GM12864 (cell line): ENCODE measurements around the gene SYT15.

Experiments used
- DNase-seq: peaks from one replicate; pipeline ENCODE4 v3.0.0-alpha.2; 2011; ENCODE audit warnings: low read depth
- H3K4me3 ChIP-seq: 2 replicates; pipeline ENCODE4 v1.5.1; 2011; ENCODE audit warnings: mild to moderate bottlenecking, low read depth, low read length, control low read depth
- CTCF ChIP-seq: IDR thresholded peaks from 2 replicates; pipeline ENCODE4 v1.5.1; 2011; ENCODE audit warnings: low read depth, mild to moderate bottlenecking, moderate library complexity, low read length, control low read depth, inconsistent platforms; ENCODE audit errors: missing control alignments

Gene SYT15

DNA sequence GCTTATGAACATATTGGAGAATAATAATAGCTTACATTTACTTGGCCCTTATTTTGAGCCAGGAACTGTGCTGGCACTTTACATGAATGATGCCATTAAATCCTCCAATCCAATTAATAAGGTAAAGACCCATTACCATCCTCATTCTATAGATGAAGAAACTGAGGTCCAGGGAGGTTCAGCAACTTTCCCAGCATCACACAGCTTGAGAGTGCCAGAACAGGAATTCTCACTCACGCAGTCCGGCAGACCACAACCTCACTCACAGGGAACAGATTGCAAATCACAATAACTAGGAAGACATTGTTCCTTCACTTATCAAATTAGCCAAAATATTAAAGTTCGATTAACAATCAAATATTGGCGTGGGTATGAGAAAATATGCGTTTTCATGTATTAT, 40.8 kb upstream of the SYT15 start:
- no peak for TF ChIP-seq CTCF
- no peak for DNase-seq
- H3K4me3 ChIP-seq = no peak overlapping the region

DNA sequence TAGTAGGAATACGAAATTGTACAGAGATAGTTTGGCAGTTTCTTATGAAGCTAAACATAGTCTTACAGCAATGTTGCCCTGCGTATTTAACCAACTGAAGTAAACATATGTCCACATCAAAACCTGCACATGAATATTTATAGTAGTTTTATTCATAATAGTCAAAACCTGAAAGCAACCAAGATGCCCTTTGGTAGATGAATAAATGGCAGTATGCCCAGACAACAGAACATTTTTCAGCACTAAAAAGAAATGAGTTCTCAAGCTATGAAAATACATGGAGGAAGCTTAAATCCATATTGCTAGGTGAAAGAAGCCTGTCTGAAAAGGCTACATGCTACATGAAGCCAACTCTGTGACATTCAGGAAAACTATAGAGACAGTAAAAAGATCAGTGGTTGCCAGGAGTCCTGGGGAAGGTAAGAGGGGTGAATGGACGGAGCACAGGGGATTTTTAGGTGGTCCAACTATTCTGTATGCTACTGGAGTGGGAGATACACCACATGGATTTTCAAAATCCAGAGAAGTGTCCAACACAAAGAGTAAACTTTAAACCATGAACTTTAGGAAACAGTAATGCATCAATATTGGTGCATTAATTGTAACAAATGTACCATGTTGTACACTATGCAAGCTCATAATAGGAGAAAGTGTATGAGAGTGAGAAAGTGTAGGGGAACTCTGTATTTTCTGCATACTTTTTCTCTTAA, 40.1 kb upstream of the SYT15 start:
- no peak for DNase-seq
- no peak for TF ChIP-seq CTCF
- H3K4me3 ChIP-seq = no peak overlapping the region

DNA sequence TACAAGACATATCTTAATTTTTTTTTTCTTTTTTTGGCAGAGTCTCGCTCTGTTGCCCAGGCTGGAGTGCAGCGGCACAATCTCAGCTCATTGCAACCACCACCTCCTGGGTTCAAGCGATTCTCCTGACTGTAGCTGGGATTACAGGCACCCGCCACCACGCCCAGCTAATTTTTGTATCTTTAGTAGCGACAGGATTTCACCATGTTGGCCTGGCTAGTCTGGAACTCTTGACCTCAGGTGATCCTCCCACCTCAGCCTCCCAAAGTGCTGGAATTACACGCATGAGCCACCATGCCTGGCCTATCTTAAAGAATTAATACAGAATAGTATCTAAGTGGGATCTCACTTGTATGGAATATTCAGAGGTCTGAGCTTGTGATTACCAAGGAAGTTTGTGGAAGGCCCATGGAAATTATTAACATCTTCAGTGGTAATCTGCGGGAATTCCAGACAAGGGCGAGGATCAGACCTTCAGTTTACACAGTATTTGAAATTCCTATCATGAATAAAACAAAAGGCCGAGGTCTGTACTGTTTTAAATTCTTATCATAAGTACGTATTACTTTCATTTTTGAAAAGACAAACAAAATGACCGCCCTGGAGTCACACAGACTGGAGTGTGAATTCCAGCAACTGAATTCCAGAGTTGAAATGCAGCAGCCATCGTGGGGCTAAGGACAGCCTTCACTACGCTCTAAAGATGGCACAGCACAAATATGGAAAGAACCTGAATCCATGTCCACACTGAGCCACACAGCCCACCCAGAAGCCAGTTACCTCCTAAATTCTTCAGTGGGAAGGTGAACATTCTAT, 39.1 kb upstream of the SYT15 start:
- no peak for DNase-seq
- no peak for TF ChIP-seq CTCF
- H3K4me3 ChIP-seq = no peak overlapping the region

DNA sequence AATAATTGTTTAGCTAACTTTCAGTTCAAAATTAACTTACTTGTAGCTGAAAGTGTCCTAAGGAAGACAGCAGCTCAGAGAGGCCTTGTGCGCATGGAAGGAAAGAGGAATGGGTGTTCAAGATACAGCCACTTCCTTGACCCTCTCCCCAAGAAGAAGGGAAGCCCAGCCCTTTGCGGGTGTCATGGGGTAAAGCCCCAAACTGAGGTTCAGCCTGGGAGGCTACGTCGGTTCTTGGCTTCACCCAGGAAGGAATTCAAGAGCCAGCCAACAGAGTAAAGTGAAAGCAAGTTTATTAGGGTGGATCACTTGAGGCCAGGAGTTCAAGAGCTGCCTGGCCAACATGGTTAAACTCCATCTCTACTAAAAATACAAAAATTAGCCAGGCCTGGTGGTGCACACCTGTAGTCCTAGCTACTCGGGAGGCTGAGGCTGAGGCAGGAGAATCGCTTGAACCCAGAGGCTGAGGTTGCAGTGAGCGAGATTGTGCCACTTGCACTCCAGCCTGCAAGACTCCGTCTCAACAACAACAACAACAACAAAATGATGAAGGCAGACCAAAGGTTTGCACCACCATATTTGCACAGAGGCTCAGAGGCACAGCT, 38.4 kb upstream of the SYT15 start:
- DNase-seq = no peak
- H3K4me3 ChIP-seq = no peak overlapping the region
- no peak for TF ChIP-seq CTCF

GRCh38 chr10:46541017-46541661, 37.8 kb upstream of the SYT15 start:
- no peak overlapping the region for H3K4me3 ChIP-seq
- DNase-seq = no peak
- TF ChIP-seq CTCF = no peak

DNA sequence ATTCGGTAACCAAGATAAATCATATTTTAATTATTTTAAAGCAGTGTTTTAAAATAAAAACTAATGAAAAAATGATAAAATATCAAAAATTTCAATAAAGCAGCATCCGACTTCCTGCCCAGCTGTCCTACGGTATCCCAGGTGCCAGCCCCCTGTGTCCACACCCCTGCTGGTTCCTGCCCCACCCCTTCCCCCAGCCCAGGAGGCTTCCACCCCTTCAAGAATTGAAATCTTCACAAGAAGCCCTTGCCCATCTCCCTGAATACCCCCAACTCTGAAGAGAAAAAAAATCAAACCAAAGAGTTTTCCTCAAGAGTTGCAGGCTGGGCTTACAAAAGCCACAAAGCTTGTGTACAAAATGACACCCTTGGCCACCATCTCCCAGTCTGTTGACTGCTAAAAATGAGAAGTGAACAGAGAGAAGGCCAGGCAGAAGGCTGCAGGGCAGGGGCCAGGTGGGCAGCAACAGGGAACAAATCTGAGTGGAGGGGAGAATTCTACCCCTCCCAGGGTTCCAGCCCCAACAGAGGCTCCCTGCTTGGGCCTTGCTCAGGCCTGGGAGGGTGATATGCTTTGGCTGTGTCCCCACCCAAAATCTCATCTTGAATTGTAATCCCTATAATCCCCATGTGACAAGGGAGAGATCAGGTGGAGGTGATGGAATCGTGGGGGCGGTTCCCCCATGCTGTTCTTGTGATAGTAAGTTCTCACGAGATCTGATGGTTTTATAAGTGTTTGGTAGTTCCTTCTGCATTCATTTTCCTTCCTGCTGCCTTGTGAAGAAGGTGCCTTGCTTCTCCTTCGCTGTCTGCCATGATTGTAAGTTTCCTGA, 37.0 kb upstream of the SYT15 start:
- no peak overlapping the region for H3K4me3 ChIP-seq
- TF ChIP-seq CTCF = no peak
- no peak for DNase-seq
